WI38 (cell line): Measurements from ENCODE around the gene SLX9.

ENCODE experiments used
- H3K4me3 ChIP-seq: 2 replicates; pipeline ENCODE4 v1.5.1; 2011; ENCODE audit warnings: low read depth, mild to moderate bottlenecking, control low read depth, low read length
- CTCF ChIP-seq: IDR thresholded peaks from 2 replicates; pipeline ENCODE4 v1.5.1; 2012; ENCODE audit warnings: low read depth, mild to moderate bottlenecking, control low read depth, low read length

SLX9 gene

GRCh38 chr21:45000637-45001133 is 60.9 kb downstream of the SLX9 start:
- TF ChIP-seq CTCF: no peak
- no peak overlapping the region for H3K4me3 ChIP-seq

- no peak for TF ChIP-seq CTCF
- no peak overlapping the region for H3K4me3 ChIP-seq
These were observed 61.6 kb downstream of the SLX9 start for GRCh38 chr21:45001134-45002095.

GRCh38 chr21:45002381-45003204 is 62.8 kb downstream of the SLX9 start:
- no peak for TF ChIP-seq CTCF
- no peak overlapping the region for H3K4me3 ChIP-seq

GRCh38 chr21:45003331-45004058 is 63.7 kb downstream of the SLX9 start:
- H3K4me3 ChIP-seq: no peak overlapping the region
- no peak for TF ChIP-seq CTCF

GRCh38 chr21:45004059-45004422 is 64.2 kb downstream of the SLX9 start:
- H3K4me3 ChIP-seq: no peak overlapping the region
- TF ChIP-seq CTCF: no peak

- H3K4me3 ChIP-seq: no peak overlapping the region
- TF ChIP-seq CTCF: no peak
These were observed 64.8 kb downstream of the SLX9 start for GRCh38 chr21:45004481-45005247.
